Stimulated activated naive B cell treated with anti-CD40 and anti-IgM and Interleukin-4, amounts not matched to agents 10 μg/mL and 1 μg/mL and 100 μg/mL, for 72 hours (primary cell): ENCODE measurements around the gene SNX22.
A peak's percentile ranks its signal among the peaks of the same experiment; 100 is the strongest.

Experiments
- ATAC-seq, 2 donors: fragments of 150-1000 bp; cut with Tn5 transposase; replicated peaks; 2 replicates each; pipeline ENCODE4 v1.10.0; 2021; ENCODE audit warnings: moderate library complexity in 1 of 2
- DNase-seq: peaks from one replicate; pipeline ENCODE4 v3.0.0; 2021
- H3K27ac Mint-ChIP-seq: one replicate; pipeline ENCODE4 v1.8.0; 2022; ENCODE audit warnings: mild to moderate bottlenecking, mixed read lengths
- H3K27me3 Mint-ChIP-seq, 2 donors: one replicate each; pipeline ENCODE4 v1.8.0; 2022; ENCODE audit warnings: mixed read lengths in 2 of 2
- H3K36me3 Mint-ChIP-seq, 2 donors: one replicate each; pipeline ENCODE4 v1.8.0; 2022; ENCODE audit warnings: mixed read lengths in 2 of 2, mild to moderate bottlenecking in 1 of 2
- H3K4me1 Mint-ChIP-seq, 2 donors: one replicate each; pipeline ENCODE4 v1.8.0; 2022; ENCODE audit warnings: mixed read lengths in 2 of 2, mild to moderate bottlenecking in 1 of 2
- H3K4me3 Mint-ChIP-seq, 2 donors: one replicate each; pipeline ENCODE4 v1.8.0; 2022; ENCODE audit warnings: mild to moderate bottlenecking in 2 of 2, mixed read lengths in 2 of 2, moderate library complexity in 1 of 2
- H3K9me3 Mint-ChIP-seq, 2 donors: one replicate each; pipeline ENCODE4 v1.8.0; 2022; ENCODE audit warnings: mixed read lengths in 2 of 2, mild to moderate bottlenecking in 1 of 2

Gene SNX22

GRCh38 chr15:64156652-64157331, 5.3 kb downstream of the SNX22 start:
- Mint-ChIP-seq H3K4me3 (peak overlapping the region in 1 of 2 donors; percentile 7), H3K27ac (peak overlapping the region; percentile 72), H3K4me1 (peaks cover 48 to 73% of the 10 kb centered on the region in 2 donors), H3K36me3 (peaks cover 38 to 55% of the 10 kb centered on the region in 2 donors), H3K27me3 (no peaks in the 10 kb centered on the region), H3K9me3 (no peaks in the 10 kb centered on the region)
- DNase-seq, result no peak
- ATAC-seq, result no peak

DNA sequence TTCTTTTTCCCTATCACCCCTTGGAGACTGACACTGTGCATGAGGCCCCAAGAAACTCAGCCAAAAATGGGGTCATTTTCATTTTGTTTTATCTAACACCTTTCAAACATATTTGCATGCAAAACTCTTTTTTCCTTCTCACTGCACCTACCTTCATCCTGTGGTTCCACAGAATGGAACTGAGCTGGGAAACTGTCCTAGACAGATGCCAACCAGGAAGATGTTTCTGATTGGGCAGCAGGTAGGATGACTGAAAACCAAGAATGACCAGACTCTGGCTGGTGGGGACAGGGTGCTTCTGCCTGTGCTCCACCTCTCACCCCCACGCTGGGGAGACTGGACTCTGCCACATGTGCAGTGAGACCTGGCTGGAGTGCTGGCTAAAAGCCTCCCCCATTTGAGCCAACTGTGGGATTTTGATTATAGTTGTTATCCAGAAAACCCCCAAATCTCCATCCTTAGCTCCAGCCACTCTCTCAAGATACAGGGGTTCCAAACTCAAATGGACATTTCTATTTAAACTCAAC, 6.1 kb downstream of the SNX22 start:
- Mint-ChIP-seq H3K4me1 (peaks cover 50 to 74% of the 10 kb centered on the region in 2 donors), H3K27ac (peak overlapping the region; percentile 43), H3K36me3 (peaks cover 39 to 60% of the 10 kb centered on the region in 2 donors), H3K27me3 (no peaks in the 10 kb centered on the region), H3K9me3 (no peaks in the 10 kb centered on the region), H3K4me3 (peak overlapping the region in 1 of 2 donors; percentile 5)
- no peak for ATAC-seq
- DNase-seq, result no peak

DNA sequence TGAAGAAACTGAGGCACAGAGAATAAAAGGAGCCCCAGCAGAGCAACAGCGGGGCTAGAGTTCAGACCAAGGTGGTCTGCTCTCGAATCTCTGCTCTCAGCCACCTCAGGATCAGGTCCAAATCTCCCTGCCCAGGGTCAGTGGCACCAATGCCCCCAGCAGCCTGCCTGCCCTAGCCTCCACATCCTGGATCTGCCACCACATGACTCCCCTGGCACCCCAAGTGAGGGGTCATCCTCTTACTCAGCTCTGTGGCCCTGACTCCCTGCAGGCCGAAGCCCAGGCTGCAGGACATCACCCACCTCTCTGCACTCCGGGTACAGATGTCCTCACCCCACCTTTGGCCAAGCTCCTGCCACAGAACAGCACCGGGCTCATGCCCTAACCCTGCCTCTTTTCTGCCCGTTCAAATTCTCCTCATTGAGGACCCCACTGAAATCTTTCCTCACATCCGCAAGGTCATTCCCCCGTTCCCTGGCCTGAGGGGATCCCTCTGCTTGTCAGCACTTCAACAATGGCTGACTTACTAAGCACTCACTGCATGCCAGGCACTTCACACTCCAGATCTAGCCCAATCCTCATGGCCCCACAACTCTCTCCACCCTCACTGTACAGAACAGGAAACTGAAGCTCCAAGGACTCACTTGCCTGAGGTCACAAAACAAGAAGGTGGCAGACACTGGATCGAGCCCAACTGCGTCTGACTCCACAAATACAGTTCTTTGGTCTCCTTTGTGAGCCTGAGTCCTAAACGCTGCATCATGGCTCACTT, 7.0 kb downstream of the SNX22 start:
- Mint-ChIP-seq H3K4me1 (peaks cover 45 to 69% of the 10 kb centered on the region in 2 donors), H3K36me3 (peaks cover 38 to 57% of the 10 kb centered on the region in 2 donors)
- no peak for ATAC-seq

DNA sequence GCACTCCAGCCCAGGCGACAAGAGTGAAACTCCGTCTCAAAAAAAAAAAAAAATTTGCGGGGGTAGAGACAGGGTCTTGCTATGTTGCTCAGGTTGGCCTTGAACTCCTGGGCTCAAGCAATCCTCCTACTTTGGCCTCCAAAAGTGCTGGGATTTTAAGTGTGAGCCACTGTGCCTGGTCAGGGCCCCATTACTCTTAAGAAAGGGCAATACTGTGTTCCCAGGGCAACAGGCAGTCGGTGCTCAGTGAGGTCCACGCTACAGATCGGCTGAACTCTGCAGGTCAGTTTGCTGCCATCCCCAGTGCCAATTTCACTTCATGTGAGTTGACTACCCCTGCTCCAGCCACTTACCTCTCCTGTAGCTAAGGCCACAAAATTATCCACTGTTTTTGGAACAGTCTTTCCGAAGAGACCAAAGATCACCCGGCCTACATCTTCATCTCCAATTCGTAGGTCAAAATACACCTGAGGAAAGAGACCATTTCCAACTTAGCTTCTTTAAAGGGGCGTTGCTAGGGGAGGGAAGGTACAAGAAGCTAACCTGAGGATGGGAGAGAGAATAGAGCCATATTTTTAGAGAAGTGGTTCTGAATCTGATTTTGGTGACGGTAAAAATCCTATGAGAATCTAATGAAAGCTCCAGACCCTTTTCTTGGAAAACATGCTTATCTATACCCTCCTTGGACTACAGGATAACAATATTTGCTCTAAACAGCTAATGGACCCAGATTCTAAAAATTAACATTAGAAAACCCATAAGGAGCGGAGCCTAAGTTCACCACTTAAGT, 10.4 kb downstream of the SNX22 start:
- peaks cover 28 to 43% of the 10 kb centered on the region in 2 donors for H3K36me3 Mint-ChIP-seq

More for the DNA sequence above, 7.0 kb downstream of the SNX22 start:
- DNase-seq, result no peak
- Mint-ChIP-seq H3K4me3 (peak overlapping the region in 1 of 2 donors; percentile 26), H3K9me3 (no peaks in the 10 kb centered on the region), H3K27me3 (no peaks in the 10 kb centered on the region), H3K27ac (peak overlapping the region; percentile 81)

GRCh38 chr15:64162478-64162868, 10.9 kb downstream of the SNX22 start:
- H3K9me3 Mint-ChIP-seq, result no peaks in the 10 kb centered on the region

More for the DNA sequence above, 10.4 kb downstream of the SNX22 start:
- Mint-ChIP-seq H3K27ac (peak overlapping the region; percentile 98), H3K4me1 (peaks cover 42 to 64% of the 10 kb centered on the region in 2 donors), H3K4me3 (peak overlapping the region; percentile 89 to 92), H3K9me3 (no peaks in the 10 kb centered on the region), H3K27me3 (no peaks in the 10 kb centered on the region)
- no peak for DNase-seq
- no peak for ATAC-seq

GRCh38 chr15:64162869-64163658, 11.5 kb downstream of the SNX22 start, which contains the start of gene PPIB:
Gene PPIB (minus strand): TSS chr15:64163022. CDS start chr15:64162986, 36 bp downstream.
- DNase-seq (peak; percentile 97), ATAC-seq (peak; percentile 91 to 92)
- Mint-ChIP-seq H3K36me3 (peaks cover 26 to 36% of the 10 kb centered on the region in 2 donors), H3K27me3 (no peaks in the 10 kb centered on the region), H3K27ac (peak within 1 kb of the TSS; percentile 98), H3K4me3 (peak within 1 kb of the TSS; percentile 89 to 92), H3K4me1 (peaks cover 35 to 54% of the 10 kb centered on the region in 2 donors), H3K9me3 (no peaks in the 10 kb centered on the region)

More at GRCh38 chr15:64162478-64162868, 10.9 kb downstream of the SNX22 start:
- no peak for DNase-seq
- Mint-ChIP-seq H3K36me3 (peaks cover 28 to 40% of the 10 kb centered on the region in 2 donors), H3K27ac (peak overlapping the region; percentile 98), H3K27me3 (no peaks in the 10 kb centered on the region), H3K4me3 (peak overlapping the region; percentile 89 to 92), H3K4me1 (peaks cover 38 to 58% of the 10 kb centered on the region in 2 donors)
- ATAC-seq, result peak; percentile 35 to 37

DNA sequence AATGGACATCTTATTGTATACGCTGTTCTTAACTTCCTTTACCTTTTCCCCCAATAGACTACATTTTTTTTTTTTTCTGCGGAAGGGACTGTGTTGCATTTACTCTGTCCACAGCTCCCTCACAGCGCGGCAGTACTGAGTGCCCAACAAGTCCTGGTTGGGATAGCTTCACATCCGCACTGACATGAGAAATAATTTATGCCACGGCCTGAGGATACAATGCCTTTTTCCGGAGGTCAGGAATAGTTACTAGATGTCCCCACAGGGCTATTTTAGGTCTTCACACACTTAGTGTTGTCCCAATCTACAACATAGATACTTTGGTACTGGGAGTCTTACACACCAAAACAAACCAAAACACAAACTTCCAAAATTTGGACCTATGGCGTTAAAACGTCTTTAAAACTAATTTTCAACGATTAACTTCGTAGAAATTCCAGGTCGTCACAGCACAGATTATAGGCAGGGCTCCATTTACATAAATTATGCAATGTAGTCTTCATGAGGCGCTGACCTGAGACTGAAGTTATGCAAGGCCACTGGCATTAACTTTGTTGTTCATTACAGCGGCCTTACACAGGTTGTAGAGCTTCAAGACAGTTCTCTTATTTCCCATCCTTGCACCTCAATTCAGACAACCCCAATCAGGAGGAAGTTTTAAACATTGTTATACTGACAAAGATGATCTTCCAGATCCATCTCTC, 12.3 kb downstream of the SNX22 start:
- peak overlapping the region; percentile 95 for H3K27ac Mint-ChIP-seq
- peaks cover 29 to 47% of the 10 kb centered on the region in 2 donors for H3K4me1 Mint-ChIP-seq
- no peaks in the 10 kb centered on the region for H3K27me3 Mint-ChIP-seq
- peaks cover 20 to 30% of the 10 kb centered on the region in 2 donors for H3K36me3 Mint-ChIP-seq
- DNase-seq (no peak), ATAC-seq (peak; percentile 8 to 9)
- H3K4me3 Mint-ChIP-seq, result peak overlapping the region; percentile 85 to 89
- H3K9me3 Mint-ChIP-seq, result no peaks in the 10 kb centered on the region

- ATAC-seq (no peak), DNase-seq (no peak)
- Mint-ChIP-seq H3K9me3 (no peaks in the 10 kb centered on the region), H3K4me1 (peaks cover 27 to 41% of the 10 kb centered on the region in 2 donors), H3K27ac (peak overlapping the region; percentile 95), H3K27me3 (no peaks in the 10 kb centered on the region), H3K36me3 (peaks cover 17 to 28% of the 10 kb centered on the region in 2 donors), H3K4me3 (peak overlapping the region; percentile 73 to 77)
Measured at GRCh38 chr15:64164436-64164835, 12.9 kb downstream of the SNX22 start.

- peak overlapping the region; percentile 9 for H3K27ac Mint-ChIP-seq
Measured at GRCh38 chr15:64166102-64166890, 14.8 kb downstream of the SNX22 start.

DNA sequence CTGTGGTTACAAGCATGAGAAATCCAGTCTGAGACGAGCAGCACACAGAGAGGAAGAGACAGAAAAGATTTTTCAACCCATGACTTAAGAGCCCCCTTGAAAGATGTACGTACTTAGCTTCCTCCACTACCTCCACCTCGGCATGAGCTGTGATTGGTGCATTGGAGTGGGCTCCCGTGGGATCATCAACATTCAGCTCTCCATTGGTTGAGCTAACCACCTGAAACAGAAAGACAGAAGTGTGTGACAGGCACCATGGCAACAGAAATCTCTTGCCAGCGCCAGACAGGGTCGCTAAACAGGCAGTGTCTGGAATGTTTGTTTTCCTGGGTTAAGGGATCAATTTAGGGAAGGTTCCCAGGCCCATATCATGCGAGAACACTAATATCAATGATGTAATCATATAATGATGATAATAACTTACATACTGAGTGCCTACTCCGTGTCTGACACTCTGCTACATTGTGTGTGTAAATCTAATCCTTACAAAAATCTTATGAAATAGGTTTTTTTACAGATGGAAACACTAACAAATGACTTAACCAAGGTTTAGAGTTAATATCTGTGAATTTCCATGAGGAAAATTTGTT, 28.8 kb downstream of the SNX22 start:
- Mint-ChIP-seq H3K27me3 (no peaks in the 10 kb centered on the region), H3K9me3 (no peaks in the 10 kb centered on the region), H3K36me3 (peaks cover 21 to 52% of the 10 kb centered on the region in 2 donors), H3K4me1 (peaks cover 15 to 20% of the 10 kb centered on the region in 2 donors), H3K4me3 (peak overlapping the region in 1 of 2 donors; percentile 2), H3K27ac (peak overlapping the region; percentile 59)
- ATAC-seq (peak; percentile 96 to 99), DNase-seq (peak; percentile 31)

More at GRCh38 chr15:64166102-64166890, 14.8 kb downstream of the SNX22 start:
- DNase-seq (no peak), ATAC-seq (no peak)
- no peak overlapping the region for H3K4me3 Mint-ChIP-seq
- no peaks in the 10 kb centered on the region for H3K9me3 Mint-ChIP-seq
- H3K27me3 Mint-ChIP-seq, result no peaks in the 10 kb centered on the region
- H3K36me3 Mint-ChIP-seq, result peaks cover 17 to 31% of the 10 kb centered on the region in 2 donors
- peaks cover 21 to 31% of the 10 kb centered on the region in 2 donors for H3K4me1 Mint-ChIP-seq

DNA sequence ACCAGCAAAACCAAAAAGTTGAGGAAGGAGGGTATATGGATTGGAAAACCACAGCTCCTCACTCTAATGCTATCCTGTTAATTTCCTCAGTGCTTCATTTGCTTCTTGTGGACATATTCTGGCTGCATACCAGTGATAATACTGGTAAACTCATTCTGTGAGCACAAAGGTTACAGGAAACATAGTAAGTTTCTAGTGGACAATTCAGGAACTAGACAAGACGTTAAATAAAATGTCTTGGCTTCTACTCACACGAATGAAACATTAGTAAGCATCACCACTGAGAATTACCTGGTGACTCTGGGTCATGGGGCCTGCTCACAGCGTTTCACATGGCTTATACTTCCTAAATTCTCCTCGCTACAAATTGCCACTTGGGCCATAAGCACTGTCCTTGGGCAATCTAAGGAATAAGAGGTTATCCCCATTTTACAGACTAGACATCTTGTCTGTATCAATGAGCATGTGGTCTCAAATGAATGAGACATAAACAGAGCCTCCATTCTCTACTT, 31.4 kb downstream of the SNX22 start:
- Mint-ChIP-seq H3K9me3 (no peaks in the 10 kb centered on the region), H3K27ac (no peak overlapping the region), H3K27me3 (no peaks in the 10 kb centered on the region), H3K4me1 (peaks cover 15 to 20% of the 10 kb centered on the region in 2 donors), H3K36me3 (peaks cover 15 to 39% of the 10 kb centered on the region in 2 donors), H3K4me3 (no peak overlapping the region)
- no peak for ATAC-seq
- no peak for DNase-seq
